ENCODE results near the gene TTLL10.
"Not testable (repeated sequence)": the region's sequence is repeated elsewhere in the genome, so short reads cannot be mapped to it uniquely, and the experiment has no call there.

Gene TTLL10

DNA sequence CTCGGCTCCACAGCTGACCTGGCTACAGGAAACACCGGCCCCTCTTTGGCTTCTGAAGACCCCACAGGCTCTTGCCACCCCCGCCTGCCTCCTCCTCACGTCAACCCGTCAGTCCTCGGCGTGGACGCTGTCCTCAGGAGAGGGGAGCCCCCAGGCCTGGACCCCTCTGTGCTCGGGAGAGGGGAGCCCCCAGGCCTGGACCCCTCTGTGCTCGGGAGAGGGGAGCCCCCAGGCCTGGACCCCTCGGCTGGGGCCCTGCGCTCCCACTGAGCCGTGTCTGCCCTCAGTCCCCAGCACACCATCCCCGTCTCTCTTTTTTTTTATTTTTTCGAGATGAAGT, 31.8 kb upstream of the TTLL10 start:
- no peak for DNase-seq

- not testable (repeated sequence) for DNase-seq
These were observed 31.3 kb upstream of the TTLL10 start for GRCh38 chr1:1142352-1142751.

DNA sequence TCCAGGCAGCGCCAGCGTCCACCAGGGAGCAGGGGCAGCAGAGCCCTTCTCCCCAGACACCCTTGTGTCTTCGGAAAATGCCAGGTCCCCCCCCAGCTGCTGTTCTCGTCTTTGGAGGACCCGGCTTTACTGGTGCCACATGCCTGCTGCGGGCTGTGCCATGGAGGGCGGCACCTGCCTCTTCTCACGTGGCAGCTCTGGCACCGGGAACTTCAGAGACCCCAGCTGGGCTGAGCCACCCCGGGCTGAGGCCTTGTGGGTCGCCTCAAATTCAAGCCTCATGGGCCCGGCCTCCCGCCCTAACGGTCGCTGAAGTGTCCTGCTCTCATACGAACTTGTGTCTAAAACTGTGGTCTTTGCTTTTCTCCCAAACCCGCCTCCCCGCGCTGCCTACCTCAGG, 30.8 kb upstream of the TTLL10 start:
- DNase-seq, result no peak

DNA sequence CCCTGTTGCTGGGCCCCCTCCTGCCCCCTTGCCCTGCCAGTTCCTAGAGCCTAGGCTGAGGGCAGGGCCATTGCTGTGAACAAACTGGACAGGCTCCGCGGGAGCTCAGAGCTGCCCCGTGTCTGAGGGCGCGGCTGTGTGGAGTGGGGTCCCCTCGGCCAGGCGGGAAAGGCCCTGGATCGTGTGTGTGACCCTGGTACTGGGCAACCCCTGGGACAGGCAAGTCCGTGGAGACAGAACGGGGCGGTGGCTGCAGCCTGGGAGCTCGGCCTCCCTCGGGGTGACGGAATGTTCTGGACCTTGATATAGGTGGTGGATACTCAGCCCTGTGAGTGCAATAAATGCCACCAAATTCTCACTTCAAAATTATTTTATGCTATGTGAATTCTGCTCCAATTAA, 30.0 kb upstream of the TTLL10 start:
- no peak for DNase-seq

DNA sequence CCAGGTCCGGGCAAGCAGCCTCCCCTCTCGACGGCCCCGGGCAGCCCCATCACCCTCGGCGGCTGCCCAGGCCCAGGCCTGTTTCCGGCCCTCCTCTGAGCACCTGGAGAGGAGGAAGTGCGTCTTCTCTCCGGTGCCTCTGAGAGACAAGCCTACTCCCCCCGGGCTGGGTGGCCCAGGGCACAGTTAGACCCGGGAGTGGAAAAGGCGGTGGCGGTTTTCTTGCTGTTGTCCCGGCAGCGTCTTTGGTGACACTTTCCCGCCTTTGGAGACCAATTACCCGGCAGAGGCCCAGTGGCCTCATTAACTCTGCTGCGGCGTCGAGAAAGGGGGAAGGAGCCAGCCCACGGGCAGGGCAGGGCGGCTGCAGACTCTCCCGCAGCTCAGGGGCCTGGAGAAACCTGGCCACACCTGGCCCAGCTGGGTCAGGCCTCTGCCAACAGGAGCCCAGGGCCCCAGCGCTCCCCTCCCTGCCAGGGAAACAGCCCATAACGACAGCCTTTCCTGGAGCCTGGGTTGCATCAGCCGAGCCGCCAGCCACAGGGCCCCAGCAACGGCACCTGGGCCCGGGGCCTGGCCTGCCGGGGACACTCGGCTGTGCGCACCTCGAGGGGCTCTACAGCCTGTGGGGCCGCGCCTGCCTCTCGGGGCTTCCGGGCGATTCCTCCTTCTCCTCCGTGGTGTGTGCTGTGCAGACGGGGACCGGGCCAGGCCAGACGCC, 29.4 kb upstream of the TTLL10 start:
- peak; percentile 68 for DNase-seq

DNA sequence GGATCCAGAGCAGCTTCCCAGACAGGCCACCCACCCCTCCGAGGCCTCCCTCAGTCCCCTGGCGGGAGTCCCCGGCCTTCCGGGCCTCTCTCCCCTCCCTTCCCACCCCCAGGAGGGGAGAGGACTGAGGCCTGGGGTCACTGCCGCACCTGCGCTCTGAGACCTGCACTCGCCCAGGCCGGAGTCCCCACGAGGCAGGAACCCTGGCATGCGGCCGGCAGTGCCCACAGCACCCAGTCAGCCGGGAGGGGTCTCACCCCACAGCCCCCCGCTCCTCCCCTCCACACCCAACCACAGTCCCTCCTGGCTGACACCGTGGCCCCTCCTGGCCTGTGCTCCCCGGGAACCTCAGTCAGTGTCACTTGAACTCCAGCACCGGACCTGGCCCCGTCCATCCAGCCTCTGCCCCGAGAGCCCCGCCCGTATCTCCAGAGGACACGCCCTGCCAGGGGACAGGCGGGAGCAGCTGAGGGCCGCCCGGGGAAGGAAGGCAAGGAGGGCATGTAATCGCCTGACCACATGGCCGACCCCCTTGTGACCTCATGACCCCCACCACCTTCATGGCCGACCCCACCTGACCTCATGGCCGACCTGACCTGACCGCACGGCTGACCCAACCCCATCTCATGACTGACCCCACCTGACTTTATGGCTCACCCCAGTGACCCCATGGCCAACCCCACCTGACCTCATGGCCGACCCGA, 28.7 kb upstream of the TTLL10 start:
- no peak for DNase-seq

DNA sequence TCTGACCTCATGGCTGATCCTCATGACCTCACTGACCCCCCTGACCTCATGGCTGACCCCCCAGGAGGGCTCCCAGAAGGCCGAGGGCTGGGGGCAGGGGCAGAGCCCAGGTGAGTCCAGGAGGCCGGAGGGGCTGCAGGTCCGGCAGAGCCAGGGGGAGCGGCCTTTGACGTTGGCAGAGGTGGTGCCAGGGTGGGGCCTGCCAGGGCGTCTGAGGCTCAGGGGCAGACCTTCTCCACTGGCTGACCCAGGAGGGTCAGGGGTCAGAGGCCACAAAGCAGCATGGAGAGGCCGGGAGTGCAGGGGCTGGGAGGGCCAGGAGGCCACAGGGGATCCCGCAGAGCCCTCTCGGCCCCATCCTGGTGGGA, 28.1 kb upstream of the TTLL10 start:
- no peak for DNase-seq

DNA sequence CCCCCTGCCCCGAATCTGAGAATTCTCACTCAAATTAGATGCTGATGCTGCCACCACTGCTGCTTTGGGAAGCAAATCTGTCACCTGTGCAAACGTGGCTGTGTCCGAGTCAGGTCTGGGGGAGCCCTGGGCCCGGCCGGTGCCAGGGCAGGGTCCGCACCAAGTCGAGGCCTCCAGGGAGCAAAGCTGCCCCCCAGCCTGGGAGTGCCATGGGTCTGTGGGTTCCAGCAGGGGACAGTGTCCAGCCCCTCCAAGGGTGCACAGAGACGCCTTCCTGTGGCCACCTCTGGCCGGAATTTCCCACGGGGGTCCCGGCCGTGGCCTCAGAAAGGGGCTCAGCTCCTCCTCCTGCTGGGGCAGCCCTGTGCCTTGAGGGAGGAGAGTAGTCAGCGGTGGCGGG, 27.7 kb upstream of the TTLL10 start:
- DNase-seq, result no peak

- DNase-seq, result no peak
These were observed 27.1 kb upstream of the TTLL10 start for GRCh38 chr1:1146596-1146995.

GRCh38 chr1:1148061-1148460, 25.6 kb upstream of the TTLL10 start:
- no peak for DNase-seq

- no peak for DNase-seq
These were observed 25.1 kb upstream of the TTLL10 start for GRCh38 chr1:1148569-1148968.

- DNase-seq, result no peak
These were observed 24.3 kb upstream of the TTLL10 start for GRCh38 chr1:1149416-1149815.

GRCh38 chr1:1150100-1150499, 23.6 kb upstream of the TTLL10 start:
- no peak for DNase-seq

DNA sequence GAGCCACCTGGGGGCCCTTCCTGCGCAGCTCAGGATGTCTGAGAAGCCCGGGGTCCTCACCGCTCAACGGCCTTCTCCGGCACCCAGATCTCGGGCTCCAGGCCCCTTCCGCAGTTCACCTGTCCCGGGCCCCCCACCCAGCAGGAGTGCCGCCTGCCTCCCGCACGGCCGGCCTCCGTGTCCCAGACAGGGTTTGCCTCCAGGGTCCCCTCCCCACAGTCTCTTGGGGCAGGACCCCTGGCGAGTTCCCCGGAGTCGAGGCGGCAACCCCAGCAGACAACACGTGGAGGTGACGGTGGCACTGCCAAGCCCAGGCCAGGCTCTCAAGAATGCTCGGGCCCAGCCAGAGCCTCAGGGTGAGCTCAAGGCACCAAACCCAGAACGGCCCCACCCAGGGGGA, 22.4 kb upstream of the TTLL10 start:
- no peak for DNase-seq

- not testable (repeated sequence) for DNase-seq
These were observed 21.2 kb upstream of the TTLL10 start for GRCh38 chr1:1152431-1152830.

- DNase-seq, result not testable (repeated sequence)
These were observed 20.5 kb upstream of the TTLL10 start for GRCh38 chr1:1153215-1153614.

- no peak for DNase-seq
These were observed 19.8 kb upstream of the TTLL10 start for GRCh38 chr1:1153874-1154273.

GRCh38 chr1:1155258-1155657, 18.4 kb upstream of the TTLL10 start:
- no peak for DNase-seq

DNA sequence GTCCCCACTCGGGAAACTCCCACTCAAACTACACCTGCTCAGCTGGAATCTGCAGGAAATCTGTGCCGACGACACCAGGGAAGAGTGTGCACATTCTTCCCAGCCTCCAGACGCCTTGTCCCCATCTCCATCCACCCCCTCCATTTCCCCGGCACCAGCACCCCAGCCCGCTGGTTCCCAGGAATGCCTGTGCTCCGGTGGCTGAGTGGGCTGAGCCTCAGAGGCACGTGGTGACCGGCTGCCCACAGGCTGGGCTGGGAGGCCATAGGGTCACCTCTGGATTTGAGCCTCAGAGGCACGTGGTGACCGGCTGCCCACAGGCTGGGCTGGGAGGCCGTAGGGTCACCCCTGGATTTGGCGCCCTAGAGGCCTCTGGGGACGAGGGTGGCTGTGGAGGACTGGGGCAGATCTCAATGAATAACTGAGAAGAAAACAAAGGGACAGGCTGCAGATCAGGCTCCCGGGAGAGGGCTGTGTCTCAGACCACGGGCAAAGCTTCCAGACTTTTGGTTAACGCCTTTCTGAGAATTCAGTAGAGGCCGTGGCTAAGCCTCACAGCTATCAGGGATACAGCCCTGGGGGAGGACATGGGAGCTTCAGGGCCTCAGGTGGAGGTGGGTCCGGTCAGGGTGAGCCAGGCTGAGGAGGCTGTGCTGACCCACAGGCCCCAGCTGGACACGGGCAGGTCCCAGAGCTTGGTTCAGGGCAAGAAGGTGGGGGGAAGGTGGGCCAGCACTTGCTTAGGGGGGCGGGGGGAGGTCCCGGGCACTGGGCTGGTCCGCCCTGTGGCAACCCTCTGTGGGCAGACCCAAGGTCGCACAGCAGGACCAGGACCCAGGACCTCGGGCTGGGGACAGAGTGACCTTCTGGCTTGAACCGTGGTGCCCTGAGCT, 17.3 kb upstream of the TTLL10 start:
- no peak for DNase-seq

DNA sequence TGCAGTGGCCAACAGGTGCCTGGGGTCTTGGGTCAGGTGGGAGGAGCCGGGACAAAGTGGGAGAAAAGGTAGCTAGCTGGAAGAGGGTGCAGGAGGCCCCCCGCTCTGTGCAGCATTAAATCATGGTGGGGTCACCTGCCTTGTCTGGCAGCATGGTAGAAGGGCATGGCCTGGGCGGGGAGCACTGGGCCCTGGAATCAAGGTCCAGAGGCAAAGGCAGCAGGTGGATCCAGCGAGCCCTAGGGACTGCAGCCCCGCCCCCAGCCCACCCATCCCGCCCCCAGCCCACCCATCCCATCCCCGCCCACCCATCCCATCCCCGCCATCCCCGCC, 16.7 kb upstream of the TTLL10 start:
- DNase-seq, result no peak

DNA sequence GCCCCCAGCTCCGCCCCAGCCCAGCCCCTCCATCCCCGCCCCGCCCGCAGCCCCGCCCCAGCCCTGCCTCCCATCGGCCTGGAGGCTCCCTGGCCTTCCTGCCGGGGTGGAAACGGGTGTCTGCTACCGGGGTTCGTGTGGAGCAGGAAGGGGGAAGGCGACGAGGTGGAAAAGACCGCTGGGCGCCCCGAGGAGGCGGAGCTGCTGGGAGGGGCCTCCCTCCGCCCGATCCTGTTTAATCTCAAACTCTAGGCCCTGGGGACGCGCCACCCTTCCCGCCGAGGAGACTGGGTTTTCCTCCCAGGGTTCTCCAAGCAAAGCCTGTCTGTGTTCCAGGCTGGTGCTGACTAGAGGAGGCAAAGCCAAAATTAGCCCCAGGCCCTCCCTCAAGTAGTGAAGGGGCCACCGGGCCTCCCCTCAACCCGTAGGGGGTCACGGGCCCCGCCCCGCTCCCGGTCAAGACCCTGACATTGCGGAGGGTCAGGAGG, 16.2 kb upstream of the TTLL10 start:
- DNase-seq, result peak; percentile 88

- peak; percentile 87 for DNase-seq
These were observed 15.6 kb upstream of the TTLL10 start for GRCh38 chr1:1157914-1158710.

Measured in islet precursor cell (in vitro differentiated cells).